GM11168 (cell line): ENCODE results near the gene ADGRE2.

ENCODE experiments used
- in situ Hi-C: fragments of 300-500 bp; cut with MboI; formaldehyde crosslinking; loops from one replicate; pipeline ENCODE4 v1.12.0; 2022; ENCODE audit warnings: low sequenced_read_pairs; ENCODE audit not compliant: unreplicated experiment

ADGRE2 gene

DNA sequence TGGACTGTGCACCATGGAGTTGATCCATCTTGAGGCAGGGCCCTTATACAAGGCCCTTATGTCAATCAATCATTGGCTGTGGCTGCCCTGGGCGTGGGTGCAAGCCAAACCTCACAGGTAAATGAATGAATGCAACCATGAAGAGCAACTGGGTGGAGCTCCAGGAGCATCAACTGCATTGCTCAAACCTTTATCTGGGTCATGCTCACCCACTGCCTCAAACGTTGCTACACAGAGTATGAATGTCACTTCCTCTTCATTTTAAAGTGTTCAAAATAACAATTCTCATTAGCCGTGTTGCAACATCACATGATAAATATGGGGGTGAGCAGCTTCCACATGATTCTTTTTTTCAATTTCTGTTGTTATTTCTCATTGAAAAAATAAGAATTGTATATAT is 94.9 kb downstream of the ADGRE2 start:
- in situ Hi-C loops = no loop called here
